HL-60/S4 treated with retinoic acid at 250 ng/mL for 4 days and 3 days (cell line): ENCODE results near the gene DLEU7.

ENCODE experiments used
- in situ Hi-C: fragments of 300-500 bp; cut with MboI; formaldehyde crosslinking; loops from 2 replicates; pipeline ENCODE4 v1.7.0; 2022; ENCODE audit warnings: low sequenced_read_pairs

The DLEU7 gene

DNA sequence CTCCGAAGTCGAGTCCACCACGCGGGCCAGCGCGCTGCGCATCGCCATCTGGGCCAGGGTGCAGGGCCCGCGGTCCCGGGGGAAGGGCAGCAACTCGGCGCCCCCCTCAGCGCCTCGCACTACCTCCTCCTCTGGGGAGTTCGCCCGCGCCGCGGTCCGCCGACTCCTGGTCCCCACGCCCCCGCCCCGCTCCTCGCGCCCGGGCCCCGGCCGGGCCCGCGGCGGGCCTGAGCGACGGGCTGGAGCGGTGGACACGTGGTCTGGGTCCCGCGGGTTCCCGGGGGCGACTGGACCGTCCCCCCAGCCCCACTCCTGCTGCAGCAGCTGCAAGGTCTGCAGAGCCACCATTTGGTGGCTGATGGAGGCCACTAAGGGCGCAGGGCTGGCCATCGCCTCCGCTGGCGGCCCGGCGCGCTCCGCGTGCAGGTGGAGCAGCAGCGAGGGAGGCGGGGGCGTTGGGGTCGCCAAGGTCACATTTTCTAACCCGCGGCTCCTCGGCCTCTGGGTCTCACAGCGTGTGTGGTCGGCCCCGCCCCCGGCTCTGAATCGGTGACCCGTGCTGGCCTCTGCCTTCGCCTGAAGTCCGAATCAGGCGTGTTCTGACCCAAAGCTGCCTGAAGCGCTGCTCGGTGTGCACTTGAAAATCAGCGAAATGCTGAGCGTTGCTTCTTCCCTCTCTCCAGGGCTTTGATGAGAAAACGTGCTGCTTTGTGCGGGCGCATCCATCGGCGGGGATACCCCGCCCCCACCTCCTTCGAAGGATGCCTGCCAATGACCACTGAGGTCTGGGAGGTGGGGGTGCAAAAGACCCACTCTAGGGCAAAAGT, at the start of gene DLEU7:
DLEU7 (minus strand) TSS at position 436 of the 827 bp plus-strand sequence; CDS start at position 390, 46 bp downstream.
- in situ Hi-C loops: no loop called here

- in situ Hi-C loops: no loop called here
These were observed 48.9 kb upstream of the DLEU7 start for GRCh38 chr13:50892210-50892944.

DNA sequence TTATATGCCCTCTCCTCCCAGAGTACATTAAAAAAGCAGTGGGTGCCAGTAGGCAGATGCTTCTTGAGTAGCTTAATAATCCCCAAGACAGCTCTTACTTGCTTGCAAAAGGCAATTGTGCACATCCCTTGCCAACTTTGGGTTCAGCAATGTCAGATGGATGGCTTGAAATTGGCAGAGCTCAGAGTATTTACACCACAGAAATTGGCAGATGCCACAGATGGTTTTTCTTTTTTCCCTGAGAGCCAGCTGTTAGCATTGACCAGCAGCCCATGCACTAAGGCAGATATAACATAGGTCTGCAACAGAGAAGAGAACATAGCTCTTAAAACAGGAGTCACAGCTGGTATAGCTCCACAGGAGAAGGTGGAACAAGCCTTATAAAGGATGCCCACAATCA, 47.7 kb upstream of the DLEU7 start:
- in situ Hi-C loops: no loop called here

DNA sequence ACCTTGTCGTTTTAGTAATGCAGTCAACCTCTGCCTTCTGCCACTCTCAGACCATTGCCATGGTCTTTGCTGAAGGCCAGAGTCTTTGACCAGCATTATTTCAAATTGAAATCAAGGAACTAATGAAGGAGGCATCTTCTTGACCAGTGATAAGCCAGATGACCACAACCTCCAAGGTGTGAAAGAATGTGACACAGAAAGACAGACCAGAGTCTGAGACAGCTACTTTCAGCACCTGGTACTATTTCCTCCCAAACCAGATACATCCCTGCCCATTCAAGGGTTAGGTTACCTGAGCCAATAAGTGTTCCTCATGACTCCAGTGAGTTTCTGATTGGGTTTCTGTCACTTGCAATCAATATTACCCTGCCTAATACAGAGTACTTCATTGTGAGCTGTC, 45.8 kb upstream of the DLEU7 start:
- in situ Hi-C loops: no loop called here

- in situ Hi-C loops: no loop called here
These were observed 44.9 kb upstream of the DLEU7 start for GRCh38 chr13:50888362-50888761.

DNA sequence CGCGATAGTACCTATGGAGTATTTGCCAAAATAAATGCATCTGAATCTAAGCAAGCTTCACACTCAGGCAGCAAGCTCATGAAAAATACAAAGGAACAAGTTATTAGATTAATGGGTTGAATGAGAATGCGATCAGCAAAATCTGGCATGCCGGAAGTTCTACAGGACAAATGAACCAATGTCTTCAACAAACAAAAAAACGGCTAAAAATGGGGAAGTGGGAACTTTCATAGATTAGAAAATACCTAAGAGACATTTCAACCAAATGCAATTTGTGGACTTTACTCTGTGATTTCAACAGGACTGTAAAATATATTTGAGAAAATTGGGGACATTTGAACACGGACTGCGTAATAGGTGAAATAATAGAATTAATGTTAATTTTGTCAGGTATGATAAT, 43.7 kb upstream of the DLEU7 start:
- in situ Hi-C loops: no loop called here

DNA sequence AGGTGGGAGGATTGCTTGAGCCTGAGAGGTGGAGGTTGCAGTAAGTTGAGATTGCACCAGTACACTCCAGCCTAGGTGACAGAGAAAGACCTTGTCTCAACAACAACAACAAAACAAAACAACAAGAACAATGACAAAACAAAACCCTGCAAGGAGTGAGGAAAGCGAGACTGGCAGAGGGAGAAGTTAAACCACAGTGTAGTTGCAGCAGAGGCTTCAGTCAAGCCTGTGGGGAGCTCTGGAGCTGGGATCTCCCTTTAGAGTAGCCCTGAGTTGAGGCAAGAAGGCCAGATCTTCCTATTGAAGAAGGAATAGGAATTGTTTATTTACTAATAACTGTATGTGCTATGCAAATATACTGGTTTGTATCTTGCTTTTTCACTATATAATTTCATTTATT, 40.8 kb upstream of the DLEU7 start:
- in situ Hi-C loops: no loop called here

- in situ Hi-C loops: no loop called here
These were observed 40.2 kb upstream of the DLEU7 start for GRCh38 chr13:50883728-50884127.

DNA sequence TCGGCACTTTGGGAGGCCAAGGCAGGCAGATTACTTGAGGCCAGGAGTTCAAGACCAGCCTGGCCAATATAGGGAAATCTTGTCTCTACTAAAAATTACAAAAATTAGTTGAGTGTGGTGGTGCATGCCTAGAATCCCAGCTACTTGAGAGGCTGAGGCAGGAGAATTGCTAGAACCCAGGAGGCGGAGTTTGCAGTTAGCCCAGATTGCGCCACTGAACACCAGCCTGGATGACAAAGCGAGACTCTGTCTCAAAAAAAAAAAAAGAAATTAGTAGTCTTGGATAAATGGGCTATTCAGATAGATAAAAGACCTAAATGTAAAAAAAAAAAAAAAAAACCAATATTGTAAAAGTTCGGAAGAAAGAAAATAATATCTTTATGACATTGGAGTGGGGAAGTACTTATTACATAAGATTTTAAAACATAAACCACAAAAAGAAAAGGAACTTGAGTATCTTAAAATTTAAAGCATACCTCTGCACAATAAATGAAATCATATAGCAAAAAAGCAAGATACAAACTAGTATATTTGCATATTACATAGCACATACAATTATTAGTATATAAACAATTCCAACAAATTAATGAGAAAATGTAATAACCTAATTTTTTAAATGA, 39.4 kb upstream of the DLEU7 start:
- in situ Hi-C loops: no loop called here

DNA sequence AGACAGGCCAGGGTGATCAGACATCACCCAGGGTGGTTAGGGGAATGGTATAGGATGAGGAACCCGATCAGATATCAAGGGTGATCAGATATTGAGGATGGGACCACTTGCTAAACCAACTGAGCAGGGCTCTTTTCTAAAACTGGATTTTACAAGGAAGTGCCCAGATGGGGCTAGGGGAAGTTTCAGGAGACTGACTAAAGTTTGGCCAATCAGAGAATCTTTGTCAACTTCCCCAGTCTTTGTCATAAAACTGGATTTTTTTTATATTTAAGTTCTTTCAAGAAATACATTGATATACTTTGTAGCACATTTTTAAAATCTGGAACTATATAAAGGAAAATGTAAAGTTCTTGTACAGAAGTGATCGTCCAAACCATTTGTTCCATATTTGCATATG, 30.5 kb upstream of the DLEU7 start:
- in situ Hi-C loops: no loop called here

DNA sequence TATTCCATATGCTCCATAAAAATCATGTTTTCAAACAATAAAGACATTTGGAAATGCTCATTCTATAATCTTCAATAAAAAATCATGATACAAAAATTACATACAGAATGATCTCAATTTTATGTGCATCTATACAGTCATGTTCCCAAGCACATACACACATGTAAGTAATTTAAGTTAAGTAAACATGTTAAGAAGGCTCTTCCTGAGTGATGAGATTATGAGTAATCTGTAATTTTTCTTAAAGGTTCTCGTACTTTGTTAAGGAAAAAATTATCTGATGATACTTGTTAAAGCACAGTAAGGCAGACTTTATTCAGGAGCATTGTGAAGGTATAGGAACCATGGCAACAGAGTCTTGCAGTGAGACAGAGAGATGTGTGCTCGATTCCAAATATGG, 30.0 kb upstream of the DLEU7 start:
- in situ Hi-C loops: no loop called here

DNA sequence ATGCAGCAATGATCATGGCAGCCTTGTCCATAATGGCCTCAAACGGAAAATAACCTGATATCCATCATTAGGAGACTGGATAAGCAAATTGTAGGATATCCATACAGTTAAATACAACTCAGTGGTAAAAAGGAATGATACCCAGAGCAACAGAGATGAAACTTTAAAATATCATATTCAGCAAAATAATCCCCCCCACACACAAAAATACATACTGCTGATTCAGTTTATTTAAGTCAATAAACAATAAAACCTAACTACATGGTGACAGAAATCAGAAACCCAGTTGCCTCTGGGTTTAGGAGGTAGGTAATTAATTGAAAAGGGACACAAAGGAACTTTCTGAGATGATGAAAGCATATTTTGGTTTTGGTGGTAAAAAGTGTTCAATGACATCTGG, 27.9 kb upstream of the DLEU7 start:
- in situ Hi-C loops: no loop called here

DNA sequence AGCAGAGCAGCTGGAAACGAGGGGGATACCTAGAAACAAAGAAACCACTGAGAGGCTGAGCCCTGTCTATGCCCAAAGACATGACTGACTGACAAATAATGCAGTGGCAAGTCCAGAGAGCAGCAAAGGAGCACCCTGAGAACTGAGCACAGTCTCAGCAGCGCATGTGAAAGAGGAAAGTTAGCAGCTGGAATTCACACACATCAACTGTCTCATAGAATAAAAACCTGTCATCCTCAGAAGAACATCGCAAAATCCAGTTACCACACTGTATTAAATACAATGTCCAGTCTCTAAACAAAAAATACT, 24.1 kb upstream of the DLEU7 start:
- in situ Hi-C loops: no loop called here

GRCh38 chr13:50866817-50867636, 23.5 kb upstream of the DLEU7 start:
- in situ Hi-C loops: no loop called here

- in situ Hi-C loops: no loop called here
These were observed 21.0 kb upstream of the DLEU7 start for GRCh38 chr13:50864492-50864891.

DNA sequence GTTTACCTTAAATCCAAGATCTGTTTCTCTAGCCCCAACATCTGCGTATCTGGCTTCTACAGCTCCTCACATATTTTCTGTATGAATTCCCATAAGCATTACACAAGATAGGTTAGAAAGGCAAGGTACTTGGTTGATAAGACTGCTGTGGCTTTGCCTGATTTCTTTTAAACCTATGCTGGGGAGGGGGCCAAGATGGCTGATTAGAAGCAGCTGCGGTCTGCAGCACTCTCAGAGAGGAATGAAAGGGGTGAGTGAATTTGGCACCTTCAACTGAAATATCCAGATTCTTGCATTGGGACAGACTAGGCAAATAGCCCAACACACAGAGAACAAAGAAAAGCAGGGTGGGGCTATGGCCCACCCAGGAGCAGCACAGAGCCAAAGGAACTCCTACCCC, 12.2 kb upstream of the DLEU7 start:
- in situ Hi-C loops: no loop called here

DNA sequence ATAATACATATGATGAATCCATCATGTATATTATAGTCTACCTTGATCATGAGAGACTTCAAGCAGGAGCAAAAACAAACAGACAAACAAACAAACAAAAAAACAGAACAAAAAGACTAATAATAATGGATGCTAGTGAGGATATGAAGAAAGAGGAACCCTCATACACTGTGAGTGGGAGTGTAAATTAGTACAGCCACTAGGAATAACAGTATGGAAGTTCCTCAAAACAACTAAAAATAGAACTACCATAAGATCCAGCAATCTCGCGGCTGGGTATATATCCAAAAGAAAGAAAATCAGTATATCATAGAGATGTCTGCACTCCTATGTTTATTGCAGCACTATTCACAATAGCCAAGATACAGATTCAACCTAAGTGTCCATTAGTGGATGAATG, 7.0 kb upstream of the DLEU7 start:
- in situ Hi-C loops: no loop called here

GRCh38 chr13:50847501-50847900, 4.0 kb upstream of the DLEU7 start:
- in situ Hi-C loops: no loop called here

- in situ Hi-C loops: no loop called here
These were observed 3.5 kb upstream of the DLEU7 start for GRCh38 chr13:50846861-50847475.

DNA sequence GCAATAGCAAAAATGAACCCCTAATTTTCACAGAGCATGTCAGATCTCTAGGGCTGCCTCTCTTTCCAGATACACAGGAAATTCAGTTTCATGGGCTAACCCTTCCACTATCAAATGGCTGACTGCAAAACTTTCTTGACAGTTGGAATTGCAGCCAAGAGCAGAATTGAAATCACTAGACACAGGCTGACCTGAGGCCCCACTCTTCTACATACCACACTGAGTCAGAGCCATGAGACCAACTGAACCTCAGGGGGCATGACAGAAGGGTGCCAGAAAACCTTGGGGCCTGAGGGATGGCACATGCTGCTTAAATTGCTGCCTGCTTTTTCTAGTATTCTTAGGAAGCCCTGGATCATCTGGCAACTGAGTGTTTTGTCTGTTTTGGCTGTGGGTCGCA, 1.7 kb upstream of the DLEU7 start:
- in situ Hi-C loops: no loop called here
